ENCODE measurements around the gene F7.
A peak's percentile ranks its signal among the peaks of the same experiment; 100 is the strongest.

Gene F7

DNA sequence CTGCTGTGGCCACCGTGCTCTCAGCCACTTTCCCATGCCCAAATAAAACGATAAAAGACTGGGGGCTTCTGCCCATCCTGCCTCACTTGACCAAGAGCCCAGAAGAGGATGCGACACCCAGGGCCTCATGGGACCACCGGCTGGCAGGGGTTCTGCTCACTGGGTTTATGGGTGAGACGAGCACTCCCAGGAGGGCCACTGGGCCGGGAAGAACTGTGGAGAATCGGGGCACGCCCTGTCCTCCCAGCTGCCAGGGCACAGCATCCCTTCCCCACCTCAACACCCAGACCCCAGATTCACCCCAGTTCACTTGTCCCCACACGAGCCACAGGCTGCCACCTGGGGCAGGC lies 12.3 kb downstream of the F7 start:
- DNase-seq (ENCODE audit: low spot score) = no peak

DNA sequence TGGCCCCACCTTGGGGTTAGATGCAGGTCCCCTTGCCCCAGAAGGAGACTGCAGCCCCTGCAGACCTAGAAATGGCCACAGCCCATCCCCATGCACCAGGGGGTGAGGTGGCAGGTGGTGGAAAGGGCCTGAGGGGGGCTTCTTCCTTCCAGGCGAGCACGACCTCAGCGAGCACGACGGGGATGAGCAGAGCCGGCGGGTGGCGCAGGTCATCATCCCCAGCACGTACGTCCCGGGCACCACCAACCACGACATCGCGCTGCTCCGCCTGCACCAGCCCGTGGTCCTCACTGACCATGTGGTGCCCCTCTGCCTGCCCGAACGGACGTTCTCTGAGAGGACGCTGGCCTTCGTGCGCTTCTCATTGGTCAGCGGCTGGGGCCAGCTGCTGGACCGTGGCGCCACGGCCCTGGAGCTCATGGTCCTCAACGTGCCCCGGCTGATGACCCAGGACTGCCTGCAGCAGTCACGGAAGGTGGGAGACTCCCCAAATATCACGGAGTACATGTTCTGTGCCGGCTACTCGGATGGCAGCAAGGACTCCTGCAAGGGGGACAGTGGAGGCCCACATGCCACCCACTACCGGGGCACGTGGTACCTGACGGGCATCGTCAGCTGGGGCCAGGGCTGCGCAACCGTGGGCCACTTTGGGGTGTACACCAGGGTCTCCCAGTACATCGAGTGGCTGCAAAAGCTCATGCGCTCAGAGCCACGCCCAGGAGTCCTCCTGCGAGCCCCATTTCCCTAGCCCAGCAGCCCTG lies 12.8 kb downstream of the F7 start:
- no peak for DNase-seq (ENCODE audit: low spot score)

DNA sequence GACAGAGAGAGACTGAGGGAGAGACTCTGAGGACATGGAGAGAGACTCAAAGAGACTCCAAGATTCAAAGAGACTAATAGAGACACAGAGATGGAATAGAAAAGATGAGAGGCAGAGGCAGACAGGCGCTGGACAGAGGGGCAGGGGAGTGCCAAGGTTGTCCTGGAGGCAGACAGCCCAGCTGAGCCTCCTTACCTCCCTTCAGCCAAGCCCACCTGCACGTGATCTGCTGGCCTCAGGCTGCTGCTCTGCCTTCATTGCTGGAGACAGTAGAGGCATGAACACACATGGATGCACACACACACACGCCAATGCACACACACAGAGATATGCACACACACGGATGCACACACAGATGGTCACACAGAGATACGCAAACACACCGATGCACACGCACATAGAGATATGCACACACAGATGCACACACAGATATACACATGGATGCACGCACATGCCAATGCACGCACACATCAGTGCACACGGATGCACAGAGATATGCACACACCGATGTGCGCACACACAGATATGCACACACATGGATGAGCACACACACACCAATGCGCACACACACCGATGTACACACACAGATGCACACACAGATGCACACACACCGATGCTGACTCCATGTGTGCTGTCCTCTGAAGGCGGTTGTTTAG lies 13.7 kb downstream of the F7 start:
- no peak for DNase-seq (ENCODE audit: low spot score)

DNA sequence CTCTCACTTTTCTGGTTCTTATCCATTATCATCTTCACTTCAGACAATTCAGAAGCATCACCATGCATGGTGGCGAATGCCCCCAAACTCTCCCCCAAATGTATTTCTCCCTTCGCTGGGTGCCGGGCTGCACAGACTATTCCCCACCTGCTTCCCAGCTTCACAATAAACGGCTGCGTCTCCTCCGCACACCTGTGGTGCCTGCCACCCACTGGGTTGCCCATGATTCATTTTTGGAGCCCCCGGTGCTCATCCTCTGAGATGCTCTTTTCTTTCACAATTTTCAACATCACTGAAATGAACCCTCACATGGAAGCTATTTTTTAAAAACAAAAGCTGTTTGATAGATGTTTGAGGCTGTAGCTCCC lies 14.2 kb downstream of the F7 start:
- no peak for DNase-seq (ENCODE audit: low spot score)

DNA sequence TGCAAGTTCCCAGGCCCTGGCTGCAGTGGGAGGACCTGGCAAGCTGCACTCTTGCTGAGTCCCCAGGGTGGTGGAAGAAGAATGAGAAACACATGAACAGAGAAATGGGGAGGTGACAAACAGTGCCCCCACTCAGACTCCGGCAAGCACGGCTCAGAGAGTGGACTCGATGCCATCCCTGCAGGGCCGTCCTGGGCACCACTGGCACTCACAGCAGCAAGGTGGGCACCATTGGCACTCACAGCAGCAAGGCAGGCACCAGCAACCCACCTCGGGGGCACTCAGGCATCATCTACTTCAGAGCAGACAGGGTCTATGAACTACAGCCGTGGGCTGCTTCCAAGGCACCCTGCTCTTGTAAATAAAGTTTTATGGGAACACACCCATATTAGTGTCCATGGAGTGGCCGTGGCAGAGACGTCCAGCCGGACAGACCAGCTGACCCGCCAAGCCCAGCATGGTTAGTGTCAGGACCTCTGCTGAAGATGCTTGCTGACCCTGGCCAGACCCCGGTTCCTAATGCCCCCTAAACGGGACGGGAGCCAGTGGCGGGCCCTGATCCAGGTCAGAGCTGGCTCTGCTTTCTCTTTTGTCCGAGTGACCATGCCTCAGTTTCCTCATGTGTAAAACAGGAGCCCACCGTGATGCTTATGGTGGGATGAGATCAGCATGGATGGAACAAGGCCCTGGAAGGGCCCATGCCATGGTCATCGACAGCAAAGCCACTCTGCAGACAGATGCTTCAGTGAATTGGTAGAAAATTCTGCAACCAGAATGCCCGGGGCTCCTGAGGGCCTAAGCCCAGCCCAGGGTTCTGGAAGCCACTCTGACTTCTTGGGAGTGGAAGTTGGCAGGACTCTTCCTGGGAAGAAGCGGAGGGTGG lies 14.9 kb downstream of the F7 start:
- no peak for DNase-seq (ENCODE audit: low spot score)

DNA sequence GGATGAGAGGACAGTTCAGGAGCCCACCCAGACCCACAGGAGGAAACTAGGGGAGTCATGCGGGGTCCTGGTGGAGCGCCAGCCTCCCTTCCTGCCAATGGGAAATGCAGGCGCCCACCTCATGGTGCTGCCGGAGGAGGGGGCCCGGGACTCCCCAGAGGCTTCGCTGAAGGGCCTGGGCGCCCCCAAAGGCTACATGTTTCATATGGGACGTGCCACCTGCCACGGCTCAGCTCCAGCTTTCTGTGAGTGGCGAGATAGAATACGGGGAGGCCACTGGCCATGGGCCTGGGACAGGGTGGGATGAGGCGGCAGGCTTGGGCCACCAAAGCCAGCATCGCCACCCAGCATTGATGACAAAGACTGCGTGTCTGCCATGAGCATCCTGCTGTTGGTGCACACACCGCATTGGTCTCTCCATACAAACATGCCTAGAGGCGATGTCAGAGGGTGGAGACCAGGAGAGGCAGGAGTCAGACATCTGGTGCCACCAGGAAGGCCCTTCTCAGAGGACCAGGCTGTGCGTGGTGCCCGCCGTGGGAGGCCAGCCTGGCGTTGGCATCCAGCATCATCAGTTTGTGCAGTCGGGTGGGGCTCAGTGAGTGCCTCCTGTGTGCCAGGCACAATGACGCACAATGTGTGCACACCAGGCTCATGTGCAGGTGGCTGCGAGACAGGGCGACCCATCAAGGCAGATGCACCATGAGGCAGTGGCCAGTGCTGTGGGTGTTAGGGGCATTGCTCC lies 15.8 kb downstream of the F7 start:
- no peak for DNase-seq (ENCODE audit: low spot score)

DNA sequence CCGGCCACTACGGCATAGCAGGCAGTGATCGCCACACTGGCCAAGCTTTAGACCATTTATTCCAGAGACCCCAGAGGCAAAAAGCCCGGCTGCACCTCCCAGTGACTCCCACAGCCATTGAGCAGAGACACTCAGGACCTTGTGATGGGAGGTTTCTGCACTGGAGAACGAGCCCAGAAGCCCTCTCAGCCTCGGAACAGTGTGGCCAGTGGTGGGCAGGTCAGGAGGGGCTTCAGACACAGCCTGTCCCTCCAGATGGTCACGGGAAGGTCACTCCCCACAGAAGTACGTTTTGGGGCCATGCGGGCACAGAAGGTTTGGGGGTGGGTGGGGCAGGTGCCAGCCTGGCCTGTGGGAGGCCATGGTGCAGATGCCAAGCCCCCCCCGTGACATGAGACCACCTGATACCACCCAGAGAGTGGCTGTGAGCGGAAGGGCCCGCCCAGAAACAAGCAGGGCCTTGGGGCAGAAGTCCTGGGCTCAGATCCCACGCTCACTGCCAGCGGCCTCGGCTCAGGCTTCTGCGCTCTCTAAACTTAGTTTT lies 16.4 kb downstream of the F7 start:
- DNase-seq (ENCODE audit: low spot score) = no peak

DNA sequence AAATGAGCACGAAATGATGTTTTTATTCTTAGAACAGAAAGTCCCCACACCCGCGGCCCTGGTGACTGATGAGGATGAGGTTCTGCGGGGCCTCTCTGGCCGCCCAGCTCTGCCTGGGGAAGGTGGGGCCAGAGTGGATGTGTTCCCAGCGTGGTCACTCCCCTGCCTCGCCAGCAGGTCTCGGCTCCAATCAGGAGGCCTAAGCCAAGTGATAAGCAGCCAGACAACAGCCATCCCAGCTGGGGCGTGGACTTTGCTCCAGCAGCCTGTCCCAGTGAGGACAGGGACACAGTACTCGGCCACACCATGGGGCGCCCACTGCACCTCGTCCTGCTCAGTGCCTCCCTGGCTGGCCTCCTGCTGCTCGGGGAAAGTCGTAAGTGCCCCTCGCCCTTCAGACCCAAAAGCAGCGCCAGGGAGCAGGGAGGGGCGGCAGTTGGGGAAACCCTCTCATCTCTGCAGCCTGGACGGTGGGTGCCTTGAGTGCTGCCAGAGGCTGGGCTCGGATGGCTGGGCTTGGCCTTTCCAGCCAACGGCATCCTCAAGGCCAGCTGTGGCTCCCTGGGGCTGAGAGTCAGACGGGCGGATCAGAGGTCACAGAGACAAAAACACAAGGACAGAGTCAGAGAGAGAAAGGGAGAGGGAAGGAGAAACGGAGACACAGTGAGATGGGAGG lies 17.1 kb downstream of the F7 start, which contains the start of gene F10:
F10 (plus strand) TSS at position 250 of the 676 bp plus-strand sequence; CDS start at position 307, 57 bp downstream.
- no peak for DNase-seq (ENCODE audit: low spot score)

DNA sequence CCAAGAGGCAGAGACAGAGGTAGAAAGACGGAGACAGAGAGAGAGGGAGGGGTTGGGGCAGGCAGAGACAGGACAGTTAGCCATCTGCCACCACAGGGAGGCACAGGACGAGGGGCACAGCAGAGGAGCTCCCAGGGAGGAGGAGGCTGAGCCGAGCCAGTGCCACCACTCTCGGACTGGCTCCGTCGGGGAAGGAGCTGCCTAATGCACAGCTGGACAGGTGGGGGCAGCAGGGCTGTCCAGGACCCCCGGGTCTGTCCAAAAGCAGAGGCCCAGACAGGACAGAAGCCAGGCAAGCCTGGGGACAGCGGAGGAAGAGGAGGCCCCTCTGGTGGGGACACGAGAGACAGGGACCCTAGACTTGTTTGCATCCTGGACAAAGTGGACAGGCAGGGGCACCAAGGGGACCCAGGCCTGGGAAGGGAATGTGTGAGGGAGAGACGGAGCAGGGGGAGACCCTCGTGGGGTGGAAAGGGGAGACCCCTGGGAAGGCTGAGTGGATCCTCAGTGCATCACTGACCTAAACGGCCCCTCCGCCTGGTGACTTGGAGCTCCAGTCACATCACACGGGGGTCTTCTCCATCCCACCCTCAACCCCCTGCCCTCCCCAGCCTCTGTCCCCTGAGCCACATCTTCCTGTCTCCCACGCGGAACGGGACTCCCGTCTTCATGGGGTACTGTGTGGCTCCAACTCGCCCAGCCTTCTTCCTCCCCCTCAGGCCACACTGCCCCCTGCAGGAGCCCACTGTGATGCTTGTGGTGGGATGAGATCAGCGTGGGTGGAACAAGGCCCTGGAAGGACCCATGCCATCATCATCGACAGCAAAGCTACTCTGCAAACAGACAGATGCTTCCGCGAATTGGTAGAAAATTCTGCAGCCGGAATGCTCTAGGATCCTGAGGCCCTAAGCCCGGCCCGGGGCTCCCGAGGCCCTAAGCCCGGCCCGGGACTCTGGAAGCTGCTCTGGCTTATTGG lies 17.9 kb downstream of the F7 start:
- DNase-seq (ENCODE audit: low spot score) = no peak

DNA sequence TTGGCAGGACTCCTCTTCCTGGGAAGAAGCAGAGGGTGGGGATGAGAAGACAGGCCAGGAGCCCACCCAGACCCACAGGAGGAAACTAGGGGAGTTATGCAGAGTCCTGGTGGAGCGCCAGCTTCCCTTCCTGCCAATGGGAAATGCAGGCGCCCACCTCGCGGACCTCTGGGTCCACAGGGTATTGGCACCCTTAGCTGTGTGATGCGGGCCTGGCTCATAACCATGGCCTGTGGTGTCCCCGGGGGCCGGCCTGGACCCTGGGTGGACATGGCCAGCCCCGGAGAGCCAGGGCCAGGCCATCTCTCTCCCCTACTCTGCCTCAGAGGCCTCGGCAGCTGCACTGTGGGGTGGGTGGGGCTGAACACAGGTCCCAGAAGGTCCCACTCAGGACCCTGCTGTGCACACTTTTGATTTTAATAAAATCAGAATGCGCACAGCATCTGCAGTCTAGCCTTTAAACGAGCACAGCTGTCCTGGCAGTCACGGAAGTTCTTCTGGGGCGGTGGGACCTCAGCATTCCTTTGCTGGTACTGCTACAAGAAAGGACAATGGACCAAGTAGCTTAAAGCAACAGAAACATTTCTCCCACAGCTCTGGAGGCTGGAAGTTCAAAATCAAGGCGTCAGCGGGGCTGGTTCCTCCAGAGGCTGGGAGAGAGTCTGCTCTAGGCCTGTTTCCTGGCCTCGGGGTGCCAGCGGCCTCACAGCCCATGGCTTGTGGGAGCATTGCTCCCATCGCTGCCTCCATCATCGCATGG lies 18.8 kb downstream of the F7 start:
- DNase-seq (ENCODE audit: low spot score) = no peak

DNA sequence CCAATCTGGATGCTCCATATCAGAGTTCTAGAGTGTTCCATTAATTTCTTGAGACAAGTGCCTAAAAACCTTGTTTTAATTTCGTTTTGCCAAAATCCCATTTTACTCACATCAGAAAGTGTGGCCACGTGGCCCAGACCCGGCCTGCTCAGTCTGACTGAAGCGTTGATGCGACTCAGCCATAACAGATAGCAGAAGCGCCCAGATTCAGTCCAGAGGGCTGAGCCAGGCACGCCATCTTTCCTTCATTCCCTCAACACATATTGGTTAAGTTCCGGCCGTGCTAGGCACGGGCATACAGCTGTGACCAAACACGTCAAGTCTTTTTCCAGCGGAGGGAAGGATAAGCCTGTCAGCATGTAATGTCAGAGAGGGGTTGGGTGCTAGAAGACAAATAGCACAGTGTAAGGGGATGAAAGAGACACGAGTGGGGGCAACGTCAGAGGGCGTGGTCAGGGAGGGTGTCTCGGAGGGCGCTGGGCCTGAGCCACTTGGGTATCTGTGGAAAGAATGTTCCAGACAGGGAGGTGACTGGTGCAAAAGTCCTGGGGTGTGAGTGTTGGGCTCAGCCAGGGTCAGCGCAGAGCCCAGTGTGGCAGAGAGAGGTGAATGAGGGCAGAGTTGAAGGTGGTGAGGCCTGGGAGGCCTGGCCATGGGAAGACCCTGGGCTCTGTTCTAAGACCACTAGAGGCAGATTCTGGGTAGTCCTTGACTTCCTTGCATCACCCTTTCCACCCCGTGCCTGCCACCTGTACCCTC lies 20.1 kb downstream of the F7 start:
- DNase-seq (ENCODE audit: low spot score) = no peak

DNA sequence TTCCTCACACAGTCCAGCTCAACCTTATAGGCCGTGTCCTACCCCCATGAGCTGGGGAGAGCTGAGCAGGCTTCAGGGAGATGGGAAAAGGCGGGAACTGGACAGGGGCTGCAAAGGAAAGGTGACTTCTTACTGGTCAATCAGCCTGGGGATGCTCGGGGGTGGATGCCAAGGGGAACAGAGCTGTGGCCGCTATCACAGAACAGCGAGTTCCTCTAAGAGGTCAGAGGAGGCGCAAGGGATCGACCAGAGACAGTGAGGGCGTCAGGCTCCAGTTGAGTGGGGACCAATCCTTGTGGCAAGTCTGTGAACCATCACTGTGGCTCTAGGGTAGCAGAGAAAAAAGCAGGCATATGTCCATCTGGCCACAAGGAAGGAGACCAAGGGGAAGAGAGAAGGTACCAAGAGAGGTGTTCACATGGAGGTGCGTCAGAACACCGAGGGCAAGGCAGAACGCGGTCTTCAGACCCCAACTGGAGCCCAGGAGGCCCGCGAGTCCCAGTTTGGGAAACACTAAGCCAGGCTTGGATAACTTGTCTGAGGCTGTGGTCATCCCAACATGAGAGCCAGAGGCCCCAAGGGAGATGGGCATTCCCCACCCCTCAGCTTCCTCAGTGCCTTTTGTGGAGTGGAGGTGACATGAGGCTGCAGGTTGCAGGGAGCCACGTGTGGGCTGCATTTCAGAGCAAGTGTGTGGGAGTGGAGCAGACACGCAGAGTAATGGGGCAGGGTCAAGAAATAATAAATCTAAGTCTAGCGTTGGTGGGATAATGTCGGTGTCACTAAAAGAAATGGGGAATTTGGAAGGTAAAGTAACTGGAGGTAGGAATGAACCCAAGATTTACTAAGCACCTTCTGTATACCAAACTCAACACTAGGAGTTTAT lies 20.9 kb downstream of the F7 start:
- DNase-seq (ENCODE audit: low spot score) = no peak

DNA sequence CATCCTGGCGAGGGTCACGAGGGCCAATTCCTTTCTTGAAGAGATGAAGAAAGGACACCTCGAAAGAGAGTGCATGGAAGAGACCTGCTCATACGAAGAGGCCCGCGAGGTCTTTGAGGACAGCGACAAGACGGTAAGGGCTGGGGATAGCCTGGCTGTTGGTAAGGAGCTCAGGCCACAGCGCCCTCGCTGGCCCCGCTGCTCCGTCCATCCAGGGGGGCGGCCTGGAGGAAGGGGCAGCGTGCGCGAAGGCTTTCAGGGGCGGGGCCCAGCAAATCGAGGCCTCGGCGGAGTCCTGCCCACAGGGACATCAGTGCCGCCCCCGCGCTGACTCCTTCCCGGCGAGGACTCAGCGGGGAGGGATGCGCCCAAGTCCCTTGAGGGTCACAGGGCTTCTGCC lies 23.9 kb downstream of the F7 start:
- no peak for DNase-seq (ENCODE audit: low spot score)

DNA sequence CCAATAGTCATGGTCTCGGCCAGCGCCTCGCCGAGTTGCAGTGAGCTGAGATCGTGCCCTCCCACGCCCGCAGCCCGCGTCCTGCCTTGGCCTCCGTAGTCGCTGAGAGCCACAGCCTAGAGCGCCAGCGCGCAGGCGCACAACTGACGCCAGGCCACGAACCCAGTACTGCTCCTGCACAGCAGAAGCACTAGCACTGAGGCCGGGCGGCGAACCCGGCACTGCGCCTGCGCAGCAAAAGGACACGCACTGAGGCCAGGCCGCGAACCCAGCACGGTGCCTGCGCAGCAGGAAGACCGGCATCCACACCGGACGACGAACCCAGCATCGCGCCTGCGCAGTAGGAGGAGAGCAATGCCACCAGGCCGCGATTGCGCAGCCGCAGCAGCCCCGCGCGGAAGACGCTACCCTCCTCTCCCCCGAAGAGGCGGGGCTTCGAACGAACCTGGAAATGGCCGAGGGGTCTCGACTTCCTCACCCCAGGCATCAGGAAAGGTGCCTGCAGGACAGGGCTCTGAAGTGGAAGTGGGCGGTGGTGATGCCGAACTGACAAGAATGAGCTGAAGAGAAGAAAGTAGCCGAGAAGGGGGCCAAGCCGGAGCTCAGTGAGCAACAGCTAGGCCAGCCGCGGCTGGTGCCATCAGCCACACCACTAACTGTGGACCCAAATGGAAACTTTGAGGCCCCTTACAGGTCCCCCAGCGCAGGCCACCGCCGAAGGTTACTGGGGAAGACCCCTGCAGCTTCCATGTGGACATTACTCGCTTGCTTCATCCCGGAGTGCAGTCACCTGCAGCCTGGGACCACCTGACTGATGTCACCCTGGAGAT lies 24.5 kb downstream of the F7 start:
- DNase-seq (ENCODE audit: low spot score) = peak; percentile 14

DNA sequence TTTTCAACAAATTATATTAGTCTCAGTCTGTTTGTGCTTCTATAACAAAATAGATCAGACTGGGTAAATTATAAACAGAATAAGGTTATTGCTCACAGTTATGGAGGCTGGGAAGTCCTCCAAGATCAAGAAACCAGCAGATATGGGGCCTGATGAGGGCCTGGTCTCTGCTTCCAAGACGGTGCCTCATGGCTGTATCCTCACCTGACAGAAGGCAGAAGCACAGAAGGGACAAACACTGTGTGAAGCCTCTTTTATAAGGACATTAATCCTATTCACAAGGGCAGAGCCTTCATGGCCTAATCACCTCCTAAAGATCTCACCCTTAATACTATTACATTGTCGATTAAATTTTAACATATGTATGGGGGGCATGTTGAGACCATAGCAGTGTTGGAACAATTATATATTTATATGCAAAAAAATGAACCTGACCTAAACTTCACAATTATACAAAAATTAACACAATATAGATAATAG lies 29.7 kb downstream of the F7 start:
- no peak for DNase-seq (ENCODE audit: low spot score)

DNA sequence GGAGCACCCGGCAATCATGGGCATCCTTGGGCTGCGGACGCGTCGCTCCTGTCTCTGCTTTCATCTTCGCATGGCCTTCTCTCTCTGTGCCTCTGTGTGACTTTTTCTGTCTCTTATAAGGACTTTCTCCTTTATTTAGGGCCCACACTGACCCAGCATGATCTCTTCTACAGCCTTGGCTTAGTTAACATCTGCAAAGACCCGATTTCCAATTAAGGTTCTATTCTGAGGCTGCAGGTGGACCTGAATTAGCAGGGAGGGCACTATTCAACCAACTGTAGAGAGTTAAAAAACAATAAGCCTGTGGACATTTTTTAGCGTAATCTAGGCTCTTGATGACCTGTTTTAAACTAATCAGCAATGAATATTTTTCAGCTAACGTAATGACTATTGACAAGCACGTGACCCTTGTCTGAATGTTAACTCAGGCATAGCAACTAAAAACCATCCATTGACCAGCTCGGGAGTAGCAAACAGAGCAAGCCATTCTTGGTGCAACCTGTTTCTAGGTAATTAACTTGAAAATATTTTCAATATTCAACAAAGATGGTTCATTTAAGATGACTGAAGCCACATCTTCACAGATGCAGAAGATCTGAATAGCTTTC lies 32.2 kb downstream of the F7 start:
- DNase-seq (ENCODE audit: low spot score) = no peak
